Activated naive CD8-positive, alpha-beta T cell (primary cell): ENCODE data around the gene LTB4R.
"Not testable (repeated sequence)": the region's sequence is repeated elsewhere in the genome, so short reads cannot be mapped to it uniquely, and the experiment has no call there.

Experiments
- H3K27ac Mint-ChIP-seq: one replicate; pipeline ENCODE4 v1.8.0; 2021; ENCODE audit warnings: mixed read lengths
- H3K27me3 Mint-ChIP-seq: one replicate; pipeline ENCODE4 v1.8.0; 2021; ENCODE audit warnings: mixed read lengths
- H3K36me3 Mint-ChIP-seq: one replicate; pipeline ENCODE4 v1.8.0; 2021; ENCODE audit warnings: mixed read lengths
- H3K4me1 Mint-ChIP-seq: one replicate; pipeline ENCODE4 v1.8.0; 2021; ENCODE audit warnings: low read depth, mixed read lengths
- H3K4me3 Mint-ChIP-seq: one replicate; pipeline ENCODE4 v1.8.0; 2021; ENCODE audit warnings: mild to moderate bottlenecking, mixed read lengths
- H3K9me3 Mint-ChIP-seq: one replicate; pipeline ENCODE4 v1.8.0; 2021; ENCODE audit warnings: low read depth, mixed read lengths

LTB4R gene

DNA sequence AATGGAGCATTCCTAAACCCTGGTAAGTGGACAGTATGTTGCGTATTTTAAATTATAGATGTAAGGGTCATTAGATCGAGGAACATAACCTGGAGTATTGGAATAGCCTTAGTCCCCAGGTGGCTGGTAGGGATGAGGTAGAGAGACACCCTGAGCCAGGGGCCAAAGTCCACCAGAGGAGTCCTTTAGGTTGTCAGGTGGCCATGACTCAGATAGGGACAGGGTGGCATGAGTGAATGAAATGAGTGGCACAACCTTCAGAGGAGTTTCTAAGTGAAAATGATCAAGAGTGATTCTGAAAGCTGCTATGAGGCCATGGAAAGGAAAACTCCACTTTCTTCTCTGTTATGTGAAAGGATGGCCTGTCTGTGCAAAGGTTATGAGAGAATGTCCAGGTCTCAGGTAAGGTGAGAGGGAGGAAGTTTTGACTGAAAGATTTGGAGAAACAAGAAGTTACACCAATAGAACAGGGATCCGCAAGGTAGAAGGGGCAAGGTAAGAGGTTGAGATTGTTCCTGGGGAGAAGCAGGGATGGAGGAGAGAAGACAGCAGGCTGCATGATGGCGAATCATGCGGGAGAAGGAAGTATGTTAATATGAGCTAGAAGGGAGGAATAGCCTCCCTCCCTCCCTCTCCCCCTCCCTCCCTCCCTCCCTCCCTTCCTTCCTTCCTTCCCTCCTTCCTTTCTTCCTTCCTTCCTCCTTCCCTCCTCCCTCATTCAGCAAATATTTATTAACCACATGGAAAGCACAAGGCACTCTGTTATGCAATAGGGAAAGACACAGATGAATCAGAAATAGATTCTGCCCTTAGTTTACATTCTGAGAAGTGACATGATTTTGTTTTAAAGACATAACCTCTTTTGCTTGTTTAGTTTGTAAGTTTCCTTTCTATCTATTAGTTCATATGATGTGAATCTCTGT lies 42.5 kb downstream of the LTB4R start:
- Mint-ChIP-seq H3K4me3 (no peak overlapping the region), H3K27ac (no peak overlapping the region), H3K4me1 (no peaks in the 10 kb centered on the region), H3K36me3 (no peaks in the 10 kb centered on the region), H3K9me3 (no peaks in the 10 kb centered on the region), H3K27me3 (peaks cover 18% of the 10 kb centered on the region)

GRCh38 chr14:24354482-24354825 lies 43.2 kb downstream of the LTB4R start:
- H3K4me1 Mint-ChIP-seq, H3K4me3 Mint-ChIP-seq, H3K36me3 Mint-ChIP-seq, H3K9me3 Mint-ChIP-seq, H3K27ac Mint-ChIP-seq: not testable (repeated sequence)
- peaks cover 16% of the 10 kb centered on the region for H3K27me3 Mint-ChIP-seq

DNA sequence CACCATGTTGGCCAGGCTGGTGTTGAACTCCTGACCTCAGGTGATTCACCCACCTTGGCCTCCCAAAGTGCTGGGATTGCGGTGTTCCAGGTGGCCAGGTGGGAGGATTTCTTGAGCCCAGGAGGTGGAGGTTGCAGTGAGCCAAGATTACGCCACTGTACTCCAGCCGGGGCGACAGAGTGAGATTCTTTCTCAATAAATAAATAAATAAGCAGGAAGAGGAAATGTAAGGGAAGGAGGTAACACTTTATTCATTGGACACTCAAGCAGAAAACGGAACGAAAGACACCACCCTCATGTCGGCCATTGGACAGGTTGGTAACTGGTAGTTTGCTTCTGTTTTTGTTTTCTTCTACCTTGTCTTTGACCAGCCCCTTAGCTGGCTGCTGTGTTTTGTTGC lies 43.7 kb downstream of the LTB4R start:
- Mint-ChIP-seq H3K4me3 (no peak overlapping the region), H3K4me1 (no peaks in the 10 kb centered on the region), H3K9me3 (no peaks in the 10 kb centered on the region), H3K27ac (no peak overlapping the region), H3K36me3 (no peaks in the 10 kb centered on the region), H3K27me3 (peaks cover 12% of the 10 kb centered on the region)

GRCh38 chr14:24356208-24356607 lies 44.9 kb downstream of the LTB4R start:
- no peaks in the 10 kb centered on the region for H3K4me1 Mint-ChIP-seq
- no peak overlapping the region for H3K4me3 Mint-ChIP-seq
- H3K27ac Mint-ChIP-seq, result no peak overlapping the region
- H3K9me3 Mint-ChIP-seq, result no peaks in the 10 kb centered on the region
- H3K27me3 Mint-ChIP-seq, result peaks cover 6% of the 10 kb centered on the region
- H3K36me3 Mint-ChIP-seq, result peaks cover 2% of the 10 kb centered on the region

GRCh38 chr14:24360281-24360680 lies 49.0 kb downstream of the LTB4R start:
- Mint-ChIP-seq H3K4me3 (no peak overlapping the region), H3K9me3 (no peaks in the 10 kb centered on the region), H3K4me1 (peaks cover 4% of the 10 kb centered on the region), H3K36me3 (peaks cover 2% of the 10 kb centered on the region), H3K27ac (no peak overlapping the region), H3K27me3 (peaks cover 9% of the 10 kb centered on the region)

DNA sequence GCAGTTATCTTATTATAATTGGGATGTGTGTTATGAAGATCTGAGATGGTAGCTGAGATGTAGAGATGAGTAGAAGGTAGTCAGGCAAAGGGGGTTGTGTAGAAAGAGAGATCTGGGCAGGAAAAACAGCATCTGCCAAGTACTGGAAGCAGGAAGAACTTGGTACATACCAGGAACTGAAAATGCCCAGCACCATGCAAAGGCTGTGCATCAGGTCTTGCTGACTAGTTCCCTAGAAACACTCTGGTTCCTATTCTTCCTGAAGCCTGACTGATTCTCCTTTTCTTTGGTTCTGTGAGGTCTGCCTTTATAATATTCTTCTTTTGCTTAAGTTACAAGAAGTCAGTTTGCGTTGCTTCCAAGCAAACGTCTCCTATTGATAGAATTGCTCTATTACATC lies 50.0 kb downstream of the LTB4R start:
- no peaks in the 10 kb centered on the region for H3K9me3 Mint-ChIP-seq
- H3K36me3 Mint-ChIP-seq, result peaks cover 2% of the 10 kb centered on the region
- no peak overlapping the region for H3K27ac Mint-ChIP-seq
- peaks cover 12% of the 10 kb centered on the region for H3K4me1 Mint-ChIP-seq
- H3K27me3 Mint-ChIP-seq, result peaks cover 16% of the 10 kb centered on the region
- H3K4me3 Mint-ChIP-seq, result no peak overlapping the region

DNA sequence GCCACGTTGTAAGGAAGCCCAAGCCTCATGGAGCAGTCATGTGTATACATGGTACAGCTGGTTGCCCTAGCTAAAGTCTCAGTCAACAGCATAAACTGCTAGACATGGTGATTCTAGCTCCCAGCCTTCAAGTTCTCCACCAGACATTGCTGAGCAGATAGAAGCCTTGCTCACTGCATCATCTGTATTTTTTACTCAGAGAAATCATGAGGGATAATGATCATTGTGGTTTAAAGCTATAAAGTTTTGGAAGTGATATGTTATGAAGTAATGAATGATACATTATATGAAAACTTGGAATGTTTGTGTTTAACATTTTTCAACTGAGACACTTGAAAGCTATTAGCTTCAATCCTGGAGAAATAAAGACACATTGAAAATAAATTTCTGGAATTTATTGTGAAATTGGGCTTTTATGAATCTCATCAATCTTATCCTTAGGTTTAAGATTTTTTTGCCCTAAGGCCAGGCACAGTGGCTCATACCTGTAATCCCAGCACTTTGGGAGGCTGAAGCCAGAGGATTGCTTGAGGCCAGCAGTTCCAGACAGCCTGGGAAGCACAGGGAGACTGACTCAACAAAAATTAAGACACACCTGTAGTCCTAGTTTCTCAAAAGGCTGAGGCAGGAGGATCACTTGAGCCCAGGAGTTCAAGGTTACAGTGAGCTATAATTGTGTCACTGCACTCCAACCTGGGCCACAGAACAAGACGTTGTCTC lies 51.1 kb downstream of the LTB4R start:
- Mint-ChIP-seq H3K4me3 (no peak overlapping the region), H3K4me1 (peaks cover 19% of the 10 kb centered on the region), H3K27me3 (peaks cover 20% of the 10 kb centered on the region), H3K27ac (no peak overlapping the region), H3K36me3 (peaks cover 2% of the 10 kb centered on the region), H3K9me3 (no peaks in the 10 kb centered on the region)

DNA sequence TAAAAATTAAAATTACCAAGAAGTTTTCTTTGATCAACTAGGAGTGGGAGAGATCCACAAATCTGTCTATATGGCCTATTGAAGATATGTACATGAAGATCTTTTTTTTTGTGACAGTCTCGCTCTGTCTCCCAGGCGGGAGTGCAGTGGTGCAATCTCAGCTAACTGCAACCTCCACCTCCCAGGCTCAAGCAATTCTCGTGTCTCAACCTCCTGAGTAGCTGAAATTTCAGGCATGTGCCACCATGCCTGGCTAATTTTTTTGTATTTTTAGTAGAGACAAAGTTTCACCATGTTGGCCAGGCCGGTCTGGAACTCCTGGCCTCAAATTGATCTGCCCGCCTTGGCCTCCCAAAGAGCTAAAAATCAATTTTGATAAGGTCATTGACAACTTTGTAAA lies 52.1 kb downstream of the LTB4R start:
- Mint-ChIP-seq H3K27me3 (peaks cover 24% of the 10 kb centered on the region), H3K4me3 (no peak overlapping the region), H3K36me3 (peaks cover 2% of the 10 kb centered on the region), H3K4me1 (peaks cover 24% of the 10 kb centered on the region), H3K9me3 (no peaks in the 10 kb centered on the region), H3K27ac (no peak overlapping the region)

GRCh38 chr14:24364841-24365240 lies 53.5 kb downstream of the LTB4R start:
- H3K27ac Mint-ChIP-seq, result peak overlapping the region; percentile 1
- H3K9me3 Mint-ChIP-seq, result no peaks in the 10 kb centered on the region
- H3K36me3 Mint-ChIP-seq, result peaks cover 2% of the 10 kb centered on the region
- H3K27me3 Mint-ChIP-seq, result peaks cover 26% of the 10 kb centered on the region
- H3K4me3 Mint-ChIP-seq, result no peak overlapping the region
- peaks cover 24% of the 10 kb centered on the region for H3K4me1 Mint-ChIP-seq

GRCh38 chr14:24365600-24366412 lies 54.5 kb downstream of the LTB4R start:
- H3K27me3 Mint-ChIP-seq, result peaks cover 26% of the 10 kb centered on the region
- peak overlapping the region; percentile 85 for H3K4me3 Mint-ChIP-seq
- H3K27ac Mint-ChIP-seq, result peak overlapping the region; percentile 17
- no peaks in the 10 kb centered on the region for H3K36me3 Mint-ChIP-seq
- peaks cover 24% of the 10 kb centered on the region for H3K4me1 Mint-ChIP-seq
- H3K9me3 Mint-ChIP-seq, result no peaks in the 10 kb centered on the region

DNA sequence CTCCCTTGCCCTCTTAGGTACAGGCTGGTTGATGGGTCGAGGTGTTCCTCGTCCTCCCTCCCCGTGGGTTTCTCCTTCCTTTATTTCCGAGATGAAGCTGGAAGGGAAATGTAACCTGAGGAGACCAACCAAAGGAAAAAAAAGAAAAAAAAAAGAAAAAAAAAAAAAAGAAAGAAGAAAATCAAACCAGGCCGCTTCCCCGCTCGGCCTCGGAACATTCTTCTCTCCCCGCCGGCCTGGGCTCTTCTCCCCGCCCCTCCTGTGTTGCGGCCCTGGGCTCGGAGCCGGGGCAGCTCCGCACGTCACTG lies 55.1 kb downstream of the LTB4R start:
- Mint-ChIP-seq H3K4me3 (peak overlapping the region; percentile 85), H3K9me3 (no peaks in the 10 kb centered on the region), H3K4me1 (peaks cover 24% of the 10 kb centered on the region), H3K27me3 (peaks cover 26% of the 10 kb centered on the region), H3K27ac (no peak overlapping the region), H3K36me3 (no peaks in the 10 kb centered on the region)

DNA sequence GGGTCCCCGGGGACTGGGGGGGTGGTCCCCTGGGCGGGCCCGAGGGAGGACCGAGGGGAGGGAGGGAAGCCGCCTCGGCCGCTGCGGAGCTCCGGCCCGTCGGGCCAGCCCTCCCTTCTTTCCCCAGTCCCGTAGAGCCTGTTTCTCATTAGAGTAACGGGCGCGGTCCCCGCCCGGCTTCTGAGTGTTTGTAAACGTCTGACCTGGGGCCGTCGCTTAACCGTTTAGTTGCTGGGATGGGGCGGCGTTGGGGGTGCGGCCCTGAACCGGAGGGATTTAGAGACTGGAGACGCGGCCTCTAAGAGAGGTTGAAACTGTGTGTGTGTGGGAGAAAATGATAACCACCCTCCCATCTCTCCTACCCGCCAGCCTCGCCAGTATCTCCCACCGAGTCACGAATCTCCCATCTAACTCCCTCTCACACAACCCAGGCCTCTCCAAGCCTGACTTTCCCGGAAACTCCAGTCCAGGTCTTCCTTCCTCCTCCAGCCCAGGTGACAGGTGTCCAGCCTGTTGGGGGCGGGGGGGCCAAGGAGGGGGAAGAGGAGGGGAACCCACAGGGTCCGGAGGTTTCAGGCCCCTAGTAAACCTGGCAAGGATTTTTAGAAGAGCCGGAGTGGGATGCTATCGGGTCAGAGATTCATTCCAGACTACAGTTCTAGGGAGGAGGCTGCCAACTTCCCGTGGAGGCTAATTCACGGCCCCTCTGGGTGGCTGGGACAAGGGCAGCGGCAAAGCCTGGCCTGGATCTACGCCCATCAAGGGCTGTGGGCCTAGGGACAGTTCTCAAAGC lies 55.6 kb downstream of the LTB4R start:
- no peak overlapping the region for H3K27ac Mint-ChIP-seq
- H3K9me3 Mint-ChIP-seq, result no peaks in the 10 kb centered on the region
- H3K4me1 Mint-ChIP-seq, result peaks cover 24% of the 10 kb centered on the region
- H3K27me3 Mint-ChIP-seq, result peaks cover 26% of the 10 kb centered on the region
- H3K4me3 Mint-ChIP-seq, result peak overlapping the region; percentile 75
- no peaks in the 10 kb centered on the region for H3K36me3 Mint-ChIP-seq
